ENCODE data around the gene MRPS34. TPM values are rescaled to one million over a fixed set of nuclear protein-coding genes. Genes with fewer than 3 reads are reported as not detected.

MRPS34 gene
- total RNA-seq, 1 donor from 2014 or later = 71.3 TPM

DNA sequence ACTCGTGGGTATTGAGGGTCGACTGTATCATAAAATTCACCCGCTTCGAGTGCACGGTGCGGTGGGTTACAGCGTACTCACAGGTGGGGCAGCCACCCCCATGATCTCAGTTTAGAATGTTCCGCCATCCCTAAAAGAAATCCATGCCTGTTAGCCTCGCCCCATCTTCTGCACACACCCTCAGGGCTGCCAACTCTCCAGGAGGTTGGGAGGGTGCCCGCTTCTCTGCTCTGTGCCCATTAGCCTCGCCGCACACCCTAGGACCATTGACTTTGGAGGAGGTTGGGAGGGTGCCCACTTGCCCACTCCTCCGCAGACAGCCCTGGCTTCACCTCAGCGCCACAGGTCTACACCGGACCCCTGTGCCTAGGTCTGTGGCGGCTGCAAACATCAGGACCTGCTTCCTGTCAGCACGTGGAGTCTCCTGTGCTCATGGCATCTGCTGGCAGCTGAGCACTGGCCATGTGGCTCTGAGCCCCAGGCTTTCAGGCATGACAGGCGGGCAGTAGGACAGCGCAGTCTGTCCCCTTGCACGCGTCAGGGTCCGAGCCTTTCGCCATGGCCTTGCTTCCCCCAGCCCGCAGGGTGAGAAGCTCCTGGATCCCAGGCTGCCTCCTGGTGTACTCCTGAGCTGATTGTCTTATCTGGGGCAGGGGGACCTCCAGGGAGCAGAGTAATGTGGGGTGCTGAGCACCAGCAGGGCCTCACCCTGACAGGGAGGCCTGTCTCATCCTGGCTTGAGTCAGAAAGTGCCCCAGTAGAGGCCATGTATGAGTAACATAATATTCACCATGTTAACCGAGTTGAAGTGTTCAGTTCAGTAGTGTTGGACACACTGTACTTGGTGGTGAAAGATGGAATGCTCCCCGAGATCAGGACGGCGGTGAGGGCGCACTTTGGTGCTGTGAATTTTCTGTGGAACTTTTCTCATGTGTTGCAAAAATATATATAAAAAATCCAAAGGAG lies 23.5 kb downstream of the MRPS34 start:
- FAIRE-seq = peak; percentile 47
- TF ChIP-seq, protein P1, sequence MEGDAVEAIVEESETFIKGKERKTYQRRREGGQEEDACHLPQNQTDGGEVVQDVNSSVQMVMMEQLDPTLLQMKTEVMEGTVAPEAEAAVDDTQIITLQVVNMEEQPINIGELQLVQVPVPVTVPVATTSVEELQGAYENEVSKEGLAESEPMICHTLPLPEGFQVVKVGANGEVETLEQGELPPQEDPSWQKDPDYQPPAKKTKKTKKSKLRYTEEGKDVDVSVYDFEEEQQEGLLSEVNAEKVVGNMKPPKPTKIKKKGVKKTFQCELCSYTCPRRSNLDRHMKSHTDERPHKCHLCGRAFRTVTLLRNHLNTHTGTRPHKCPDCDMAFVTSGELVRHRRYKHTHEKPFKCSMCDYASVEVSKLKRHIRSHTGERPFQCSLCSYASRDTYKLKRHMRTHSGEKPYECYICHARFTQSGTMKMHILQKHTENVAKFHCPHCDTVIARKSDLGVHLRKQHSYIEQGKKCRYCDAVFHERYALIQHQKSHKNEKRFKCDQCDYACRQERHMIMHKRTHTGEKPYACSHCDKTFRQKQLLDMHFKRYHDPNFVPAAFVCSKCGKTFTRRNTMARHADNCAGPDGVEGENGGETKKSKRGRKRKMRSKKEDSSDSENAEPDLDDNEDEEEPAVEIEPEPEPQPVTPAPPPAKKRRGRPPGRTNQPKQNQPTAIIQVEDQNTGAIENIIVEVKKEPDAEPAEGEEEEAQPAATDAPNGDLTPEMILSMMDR (IDR thresholded peaks at IDR 0.05; ENCODE audit: insufficient read depth, low read length, severe bottlenecking) = no peak
- Histone ChIP-seq H3K36me3 (ENCODE audit: control insufficient read depth, insufficient read depth, low read length) (peaks cover 29% of the 10 kb centered on the region), H3K4me3 (ENCODE audit: low read depth, low read length) (no peak overlapping the region), H3K27me3 (ENCODE audit: control insufficient read depth, insufficient read depth, low read length) (no peaks in the 10 kb centered on the region)
- DNase-seq (ENCODE audit: low read depth) = peak; percentile 36

DNA sequence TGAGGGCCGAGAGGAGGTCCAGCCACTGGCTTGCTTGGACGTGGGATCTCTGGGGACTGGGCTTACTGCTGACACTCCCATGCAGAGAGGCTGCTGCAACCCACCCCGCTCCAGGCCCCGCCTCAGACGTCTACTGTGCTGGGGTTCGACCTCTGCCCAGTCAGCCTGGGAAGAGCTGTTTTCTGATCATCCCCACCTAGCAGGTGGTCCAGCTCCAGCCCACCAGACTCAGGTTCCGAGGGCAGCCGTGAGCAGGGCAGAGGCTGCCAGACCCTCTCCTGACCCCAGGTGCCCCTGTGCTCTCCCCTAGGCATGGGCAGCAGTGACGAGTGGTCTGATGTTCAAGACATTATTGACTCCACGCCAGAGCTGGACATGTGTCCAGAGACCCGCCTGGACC lies 25.0 kb downstream of the MRPS34 start:
- H3K36me3 ChIP-seq (ENCODE audit: control insufficient read depth, insufficient read depth, low read length) = peaks cover 35% of the 10 kb centered on the region
- TF ChIP-seq, protein P1 (IDR thresholded peaks at IDR 0.05; ENCODE audit: insufficient read depth, low read length, severe bottlenecking) = no peak
- no peak for DNase-seq (ENCODE audit: low read depth)
- no peak for FAIRE-seq
- H3K4me3 ChIP-seq (ENCODE audit: low read depth, low read length) = no peak overlapping the region
- H3K27me3 ChIP-seq (ENCODE audit: control insufficient read depth, insufficient read depth, low read length) = no peaks in the 10 kb centered on the region

DNA sequence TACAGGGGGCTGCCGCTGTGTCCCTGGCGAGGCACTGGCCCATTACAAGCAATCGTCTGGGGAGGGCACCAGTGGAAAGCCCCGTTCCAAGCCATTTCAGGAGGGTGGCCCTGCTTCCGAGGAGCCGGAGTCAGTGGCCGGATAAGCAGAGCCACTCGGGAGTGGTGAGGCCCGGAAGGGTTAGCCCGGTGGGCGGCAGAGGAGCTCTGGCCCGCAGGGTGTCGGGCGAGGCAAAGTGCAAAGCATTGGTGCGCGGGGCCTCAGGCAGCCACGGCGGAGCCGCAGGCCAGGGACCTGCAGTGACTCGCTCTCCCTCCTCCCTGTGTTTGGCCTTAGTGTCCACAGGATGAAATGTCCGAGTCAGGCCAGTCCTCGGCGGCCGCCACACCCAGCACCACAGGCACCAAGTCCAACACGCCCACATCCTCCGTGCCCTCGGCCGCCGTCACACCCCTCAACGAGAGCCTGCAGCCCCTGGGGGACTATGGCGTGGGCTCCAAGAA lies 26.2 kb downstream of the MRPS34 start:
- DNase-seq (ENCODE audit: low read depth) = peak; percentile 64
- Histone ChIP-seq H3K36me3 (ENCODE audit: control insufficient read depth, insufficient read depth, low read length) (peaks cover 27% of the 10 kb centered on the region), H3K27me3 (ENCODE audit: control insufficient read depth, insufficient read depth, low read length) (no peaks in the 10 kb centered on the region), H3K4me3 (ENCODE audit: low read depth, low read length) (no peak overlapping the region)
- no peak for FAIRE-seq
- TF ChIP-seq, protein P1 (IDR thresholded peaks at IDR 0.05; ENCODE audit: insufficient read depth, low read length, severe bottlenecking) = no peak

DNA sequence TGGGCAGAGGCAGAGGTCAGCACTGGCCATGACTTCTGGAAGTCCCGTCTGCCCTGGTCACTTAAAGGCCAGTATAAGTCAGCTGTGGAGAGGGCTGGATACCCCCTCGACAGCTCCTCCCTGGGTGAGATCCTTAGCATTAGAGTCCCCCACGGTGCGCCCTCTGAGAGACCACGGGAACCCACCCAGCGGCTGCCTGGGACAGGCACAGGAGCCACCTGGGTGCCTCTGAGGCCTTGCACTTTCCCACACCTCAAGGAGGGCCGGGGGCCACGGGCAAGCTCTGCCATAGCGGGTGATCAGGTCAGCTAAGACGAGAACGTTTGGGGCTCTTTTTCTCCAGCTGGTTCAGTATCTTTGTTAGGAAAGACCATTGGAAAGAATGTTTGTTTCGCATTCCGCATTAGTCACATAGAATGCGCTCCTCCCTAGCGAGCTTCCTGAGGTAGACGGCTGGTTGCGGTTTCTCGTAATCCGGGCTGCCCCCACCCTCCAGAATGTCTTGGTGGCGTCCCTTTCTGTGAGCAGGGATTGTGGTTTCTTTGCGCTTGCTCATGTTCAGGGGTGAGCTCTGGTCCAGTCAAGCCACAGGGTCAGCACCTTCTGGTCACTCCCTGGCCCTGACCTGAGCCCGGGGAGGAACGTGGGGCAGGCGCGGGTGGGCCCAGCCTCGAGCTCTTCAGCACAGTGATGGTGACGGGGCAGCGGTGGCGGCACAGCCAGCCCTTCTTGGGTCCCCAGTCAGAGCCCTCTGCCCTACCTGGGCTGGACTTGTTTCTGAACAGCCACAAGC lies 26.8 kb downstream of the MRPS34 start:
- TF ChIP-seq, protein P1 (IDR thresholded peaks at IDR 0.05; ENCODE audit: insufficient read depth, low read length, severe bottlenecking) = no peak
- H3K27me3 ChIP-seq (ENCODE audit: control insufficient read depth, insufficient read depth, low read length) = no peaks in the 10 kb centered on the region
- no peak for FAIRE-seq
- no peak for DNase-seq (ENCODE audit: low read depth)
- H3K36me3 ChIP-seq (ENCODE audit: control insufficient read depth, insufficient read depth, low read length) = peaks cover 26% of the 10 kb centered on the region
- no peak overlapping the region for H3K4me3 ChIP-seq (ENCODE audit: low read depth, low read length)

DNA sequence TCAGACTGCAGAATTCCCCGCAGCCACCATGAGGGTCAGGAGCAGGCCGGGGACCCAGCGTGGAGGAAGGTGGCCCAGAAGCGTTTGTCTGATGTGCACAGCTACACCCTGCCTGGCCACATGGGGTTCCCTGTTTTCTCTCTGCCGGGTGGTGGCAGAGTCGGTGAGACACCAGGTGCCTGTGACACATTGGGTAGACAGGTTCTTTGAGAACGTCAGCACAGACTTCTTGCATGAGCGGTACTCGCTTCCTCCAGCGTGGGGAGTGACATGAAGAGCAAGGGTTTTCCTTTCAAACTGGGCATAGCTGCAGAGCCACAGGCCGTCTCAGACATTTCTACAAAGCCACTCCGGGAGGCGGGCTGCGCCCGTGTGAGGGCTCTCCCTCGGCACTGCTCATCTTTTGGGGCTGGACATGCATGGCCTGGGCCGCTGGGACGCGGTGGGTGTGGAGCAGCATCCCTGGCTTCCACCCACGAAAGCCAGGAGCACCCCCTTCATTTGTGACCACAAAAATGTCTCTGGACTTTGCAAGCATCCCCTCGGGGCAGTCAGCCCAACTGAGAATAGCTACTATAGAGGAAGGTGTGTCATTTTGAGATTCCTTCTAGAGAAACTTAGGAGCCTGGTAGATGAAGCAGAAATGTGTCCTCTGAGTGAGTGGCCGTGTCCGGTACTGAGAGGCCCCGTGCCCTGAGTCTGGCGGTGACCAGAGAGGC lies 27.6 kb downstream of the MRPS34 start:
- no peak overlapping the region for H3K4me3 ChIP-seq (ENCODE audit: low read depth, low read length)
- H3K36me3 ChIP-seq (ENCODE audit: control insufficient read depth, insufficient read depth, low read length) = peaks cover 27% of the 10 kb centered on the region
- FAIRE-seq = no peak
- TF ChIP-seq, protein P1 (IDR thresholded peaks at IDR 0.05; ENCODE audit: insufficient read depth, low read length, severe bottlenecking) = no peak
- DNase-seq (ENCODE audit: low read depth) = no peak
- H3K27me3 ChIP-seq (ENCODE audit: control insufficient read depth, insufficient read depth, low read length) = no peaks in the 10 kb centered on the region
